Lower leg skin (tissue), 3 donors: ENCODE results near the gene CACNA1H.
"Not testable (repeated sequence)": the region's sequence is repeated elsewhere in the genome, so short reads cannot be mapped to it uniquely, and the experiment has no call there.

Experiments
- POLR2A ChIP-seq, 2 donors: fragments of 450-650 bp; IDR thresholded peaks; one replicate each; pipeline ENCODE4 v1.6.1; 2016 to 2017; ENCODE audit warnings: antibody characterized with exemption in 2 of 2, mild to moderate bottlenecking in 1 of 2, moderate library complexity in 1 of 2
- TF ChIP-seq, protein P1 (sequence below), 3 donors: fragments of 450-650 bp; IDR thresholded peaks; one replicate each; pipeline ENCODE4 v1.5.1; 2016; ENCODE audit warnings: antibody characterized with exemption in 3 of 3, mild to moderate bottlenecking in 3 of 3, moderate library complexity in 2 of 3

DNA sequence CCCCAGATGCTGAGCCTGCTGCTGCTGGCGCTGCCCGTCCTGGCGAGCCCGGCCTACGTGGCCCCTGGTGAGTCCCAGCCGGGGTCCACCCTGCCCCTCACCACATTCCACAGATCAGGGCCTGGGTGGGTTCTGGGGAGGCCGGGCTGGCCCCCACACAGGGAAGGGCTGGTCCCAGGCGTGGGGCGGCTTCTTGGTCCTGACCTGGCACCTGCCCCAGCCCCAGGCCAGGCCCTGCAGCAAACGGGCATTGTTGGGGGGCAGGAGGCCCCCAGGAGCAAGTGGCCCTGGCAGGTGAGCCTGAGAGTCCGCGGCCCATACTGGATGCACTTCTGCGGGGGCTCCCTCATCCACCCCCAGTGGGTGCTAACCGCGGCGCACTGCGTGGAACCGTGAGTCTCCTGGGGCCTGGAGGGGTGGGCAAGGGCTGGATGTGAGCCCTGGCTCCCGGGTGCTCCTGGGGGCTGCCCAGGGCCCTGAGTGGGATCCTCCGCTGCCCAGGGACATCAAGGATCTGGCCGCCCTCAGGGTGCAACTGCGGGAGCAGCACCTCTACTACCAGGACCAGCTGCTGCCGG is 103.5 kb downstream of the CACNA1H start:
- TF ChIP-seq, protein P1, sequence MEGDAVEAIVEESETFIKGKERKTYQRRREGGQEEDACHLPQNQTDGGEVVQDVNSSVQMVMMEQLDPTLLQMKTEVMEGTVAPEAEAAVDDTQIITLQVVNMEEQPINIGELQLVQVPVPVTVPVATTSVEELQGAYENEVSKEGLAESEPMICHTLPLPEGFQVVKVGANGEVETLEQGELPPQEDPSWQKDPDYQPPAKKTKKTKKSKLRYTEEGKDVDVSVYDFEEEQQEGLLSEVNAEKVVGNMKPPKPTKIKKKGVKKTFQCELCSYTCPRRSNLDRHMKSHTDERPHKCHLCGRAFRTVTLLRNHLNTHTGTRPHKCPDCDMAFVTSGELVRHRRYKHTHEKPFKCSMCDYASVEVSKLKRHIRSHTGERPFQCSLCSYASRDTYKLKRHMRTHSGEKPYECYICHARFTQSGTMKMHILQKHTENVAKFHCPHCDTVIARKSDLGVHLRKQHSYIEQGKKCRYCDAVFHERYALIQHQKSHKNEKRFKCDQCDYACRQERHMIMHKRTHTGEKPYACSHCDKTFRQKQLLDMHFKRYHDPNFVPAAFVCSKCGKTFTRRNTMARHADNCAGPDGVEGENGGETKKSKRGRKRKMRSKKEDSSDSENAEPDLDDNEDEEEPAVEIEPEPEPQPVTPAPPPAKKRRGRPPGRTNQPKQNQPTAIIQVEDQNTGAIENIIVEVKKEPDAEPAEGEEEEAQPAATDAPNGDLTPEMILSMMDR (IDR thresholded peaks at IDR 0.05): not testable (repeated sequence)
- TF ChIP-seq POLR2A (IDR thresholded peaks at IDR 0.05): not testable (repeated sequence)
